A549 (cell line): ENCODE results near the gene IFT57. TPM values are rescaled to one million over a fixed set of nuclear protein-coding genes. Genes with fewer than 3 reads are reported as not detected.

Experiments
- ATAC-seq, 2 experiments: fragments of 200-7000 bp in 1 of 2; fragments of >200 bp in 1 of 2; cut with Nextera tagmentation in 1 of 2; cut with Tn5 transposase in 1 of 2; 3 replicates each; pipeline versions ENCODE4 v1.8.0 to v1.9.1; 2018 to 2020; ENCODE audit warnings: mild to moderate bottlenecking in 1 of 2, moderate library complexity in 1 of 2
- CTCF ChIA-PET: fragments of 300-600 bp; sonication (Branson Sonifier 250); formaldehyde crosslinking; extraction: SDS; loops from one replicate; lab custom pipeline; 2021; ENCODE audit warnings: antibody characterized with exemption, inconsistent platforms; lab: Yijun Ruan, JAX
- POLR2A ChIA-PET: fragments of 350-600 bp; formaldehyde crosslinking; extraction: SDS; loops from one replicate; lab custom pipeline; 2021; ENCODE audit warnings: antibody characterized with exemption, inconsistent platforms; lab: Yijun Ruan, JAX
- DNase-seq, 2 experiments: peaks; one replicate each; pipeline versions ENCODE4 v3.0.0 to v3.0.0-alpha.2; 2011 to 2016; ENCODE audit warnings: low read depth in 1 of 2, low spot score in 1 of 2
- FAIRE-seq: peaks from 2 replicates; lab custom pipeline; 2011; peaks lifted over from hg19 to GRCh38; lab: Jason Lieb, UNC
- H3K27ac ChIP-seq, 2 experiments: fragments of >200 bp; sonication (Bioruptor Twin); formaldehyde crosslinking; 3 replicates each; pipeline ENCODE4 v1.5.1; 2016 to 2017
- H3K4me1 ChIP-seq: fragments of >200 bp; sonication (Bioruptor Twin); formaldehyde crosslinking; 3 replicates; pipeline ENCODE4 v1.6.1; 2016
- H3K4me2 ChIP-seq: fragments of >200 bp; sonication (Bioruptor Twin); formaldehyde crosslinking; 3 replicates; pipeline ENCODE4 v1.6.1; 2016
- H3K4me3 ChIP-seq: fragments of >200 bp; sonication (Bioruptor Twin); formaldehyde crosslinking; 3 replicates; pipeline ENCODE4 v1.5.1; 2016
- H3K9me3 ChIP-seq: fragments of >200 bp; sonication (Bioruptor Twin); formaldehyde crosslinking; 3 replicates; pipeline ENCODE4 v1.6.1; 2016
- BCL3 ChIP-seq: fragments of >200 bp; sonication (Bioruptor Twin); formaldehyde crosslinking; IDR thresholded peaks from 3 replicates; pipeline ENCODE4 v1.6.1; 2016
- BHLHE40 ChIP-seq: IDR thresholded peaks from 2 replicates; pipeline ENCODE4 v1.6.1; 2012; ENCODE audit warnings: low read depth, low read length, inconsistent platforms
- CBX8 ChIP-seq: fragments of 200-600 bp; sonication (generic); IDR thresholded peaks from 2 replicates; pipeline ENCODE4 v1.6.1; 2016
- CHD2 ChIP-seq: fragments of 150-350 bp; IDR thresholded peaks from 2 replicates; pipeline ENCODE4 v1.6.1; 2014; ENCODE audit warnings: low read length; ENCODE audit not compliant: partially characterized antibody
- EP300 ChIP-seq, 2 experiments: fragments of >200 bp; sonication (Bioruptor Twin); formaldehyde crosslinking; IDR thresholded peaks; 2 replicates in 1 of 2; 3 replicates in 1 of 2; pipeline ENCODE4 v1.6.1; 2016 to 2017
- FOSL2 ChIP-seq, 2 experiments: fragments of 450-650 bp in 1 of 2; fragments of >200 bp in 1 of 2; sonication (Bioruptor Twin) in 1 of 2; formaldehyde crosslinking; IDR thresholded peaks; 2 replicates each; pipeline versions ENCODE4 v1.5.0 to v1.6.1; 2016 to 2020; ENCODE audit warnings: mild to moderate bottlenecking in 1 of 2, moderate library complexity in 1 of 2
- HDAC2 ChIP-seq: fragments of 200-600 bp; sonication (generic); IDR thresholded peaks from 2 replicates; pipeline ENCODE4 v1.6.1; 2016
- HES2 ChIP-seq: fragments of >200 bp; sonication (Bioruptor Twin); formaldehyde crosslinking; IDR thresholded peaks from 2 replicates; pipeline ENCODE4 v1.6.1; 2016
- HOXA7 ChIP-seq: fragments of 250-450 bp; sonication (Bioruptor Pico); IDR thresholded peaks from 2 replicates; pipeline ENCODE4 v1.5.0; 2020; ENCODE audit warnings: mild to moderate bottlenecking, moderate library complexity
- KDM1A ChIP-seq: fragments of 200-600 bp; sonication (generic); IDR thresholded peaks from 2 replicates; pipeline ENCODE4 v1.6.1; 2016; ENCODE audit warnings: low read depth, mild to moderate bottlenecking
- KDM5A ChIP-seq: fragments of 200-600 bp; sonication (generic); IDR thresholded peaks from 2 replicates; pipeline ENCODE4 v1.6.1; 2016; ENCODE audit warnings: antibody characterized with exemption, mild to moderate bottlenecking
- MAFK ChIP-seq: fragments of 450-650 bp; IDR thresholded peaks from 2 replicates; pipeline ENCODE4 v1.6.1; 2014; ENCODE audit not compliant: partially characterized antibody
- MAZ ChIP-seq: fragments of 150-350 bp; IDR thresholded peaks from 2 replicates; pipeline ENCODE4 v1.6.1; 2014; ENCODE audit warnings: antibody characterized with exemption, low read depth, low read length, borderline replicate concordance
- MYC ChIP-seq: IDR thresholded peaks from 2 replicates; pipeline ENCODE4 v1.6.1; 2012; ENCODE audit warnings: mild to moderate bottlenecking, inconsistent platforms, low read length, improper control_type of control experiment, borderline replicate concordance
- NFE2L2 ChIP-seq: fragments of 150-350 bp; conservative IDR thresholded peaks from 2 replicates; pipeline ENCODE4 v1.6.1; 2014; ENCODE audit warnings: low read length
- PBX3 ChIP-seq: IDR thresholded peaks from 2 replicates; pipeline ENCODE4 v1.6.1; 2012
- POLR2A ChIP-seq: IDR thresholded peaks from 2 replicates; pipeline ENCODE4 v1.6.1; 2012; ENCODE audit warnings: mild to moderate bottlenecking, low read length
- POLR2AphosphoS2 ChIP-seq: conservative IDR thresholded peaks from 2 replicates; pipeline ENCODE4 v1.6.1; 2012; ENCODE audit warnings: low read length, improper control_type of control experiment, inconsistent platforms
- RAD21 ChIP-seq, 2 experiments: fragments of >200 bp in 1 of 2; sonication (Bioruptor Twin) in 1 of 2; formaldehyde crosslinking in 1 of 2; IDR thresholded peaks in 1 of 2; conservative IDR thresholded peaks in 1 of 2; 2 replicates in 1 of 2; 3 replicates in 1 of 2; pipeline ENCODE4 v1.6.1; 2012 to 2018; ENCODE audit warnings: inconsistent platforms in 1 of 2
- RCOR1 ChIP-seq: fragments of 150-350 bp; IDR thresholded peaks from 2 replicates; pipeline ENCODE4 v1.6.1; 2014; ENCODE audit warnings: antibody characterized with exemption, low read length, low read depth
- RFX5 ChIP-seq: fragments of 450-650 bp; IDR thresholded peaks from 2 replicates; pipeline ENCODE4 v1.7.1; 2014; ENCODE audit warnings: antibody characterized with exemption, mild to moderate bottlenecking, moderate library complexity
- SMC3 ChIP-seq: fragments of >200 bp; sonication (Bioruptor Twin); formaldehyde crosslinking; IDR thresholded peaks from 3 replicates; pipeline ENCODE4 v1.6.1; 2018; ENCODE audit warnings: inconsistent platforms
- TFCP2L1 ChIP-seq: fragments of 250-450 bp; sonication (Bioruptor Pico); IDR thresholded peaks from 2 replicates; pipeline ENCODE4 v1.5.0; 2021; ENCODE audit warnings: mild to moderate bottlenecking
- ZC3H11A ChIP-seq: fragments of 450-650 bp; IDR thresholded peaks from 2 replicates; pipeline ENCODE4 v1.6.1; 2014; ENCODE audit warnings: antibody characterized with exemption, mild to moderate bottlenecking
- ZSCAN20 ChIP-seq: fragments of 250-450 bp; sonication (Bioruptor Pico); IDR thresholded peaks from 2 replicates; pipeline ENCODE4 v1.8.0; 2022; ENCODE audit warnings: mild to moderate bottlenecking, moderate library complexity
- WGBS: methylation state at CpG from one replicate; pipeline ENCODE4 v1.1.6; 2017; ENCODE audit errors: missing lambda C conversion rate; 5-methylcytosine and 5-hydroxymethylcytosine counted together
- polyA plus RNA-seq, 4 experiments: library from polyadenylated mRNA; depleted of rRNA in 3 of 4; stranded (reverse); fragments of >200 nt; fragmentation: RNase III in 1 of 4; extraction: RNeasy Plus Mini Kit Qiagen cat#74134 plus additional on column Dnase treatment in 1 of 4; gene quantifications; 2 replicates in 3 of 4; 3 replicates in 1 of 4; pipeline ENCODE4 v1.2.3, GENCODE V29; 2011 to 2017
- TF ChIP-seq, protein P1 (sequence below): IDR thresholded peaks from 2 replicates; pipeline ENCODE4 v1.6.1; 2012
- TF ChIP-seq, protein P2 (sequence below): IDR thresholded peaks from 2 replicates; pipeline ENCODE4 v1.6.1; 2012; ENCODE audit warnings: low read depth, borderline replicate concordance
- TF ChIP-seq, protein P3 (sequence below): fragments of 200-600 bp; sonication (generic); IDR thresholded peaks from 2 replicates; pipeline ENCODE4 v1.6.1; 2016; ENCODE audit warnings: antibody characterized with exemption, mild to moderate bottlenecking, moderate library complexity

IFT57 gene
- polyA plus RNA-seq, 2 of the 4 experiments (the other 2 are of a cell fraction) = 39.1 to 59.2 TPM

GRCh38 chr3:108113975-108114374 lies 108.2 kb downstream of the IFT57 start:
- FAIRE-seq = no peak
- POLR2A ChIA-PET = no interaction called here
- 77% methylated on average over 14 of the region's 15 CpGs for WGBS

DNA sequence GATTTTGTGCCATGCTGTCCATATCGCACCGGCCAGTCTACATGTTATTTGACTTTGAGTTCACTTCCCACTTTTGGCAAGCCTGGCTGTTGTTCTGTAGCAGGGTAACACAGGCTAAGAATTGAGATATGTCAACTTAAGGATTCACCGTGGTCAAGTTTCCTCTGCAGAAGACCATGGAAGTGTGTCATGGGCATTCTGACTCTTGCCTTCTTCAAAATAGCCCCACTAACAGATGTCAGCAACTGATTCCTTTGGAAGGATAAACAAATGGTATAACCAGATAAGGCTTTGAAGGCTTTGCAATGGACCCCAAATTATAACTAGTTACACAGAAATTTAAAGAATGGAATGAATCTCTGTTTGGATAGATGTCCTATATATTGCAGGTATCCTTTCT lies 111.3 kb downstream of the IFT57 start:
- no peak overlapping the region for H3K27ac ChIP-seq
- DNase-seq = no peak
- no peak for ATAC-seq
- no peak for FAIRE-seq
- ChIA-PET POLR2A (no interaction called here), CTCF (no interaction called here)
- no peak overlapping the region for H3K4me2 ChIP-seq
- no peaks in the 10 kb centered on the region for H3K9me3 ChIP-seq
- TF ChIP-seq, protein P1, sequence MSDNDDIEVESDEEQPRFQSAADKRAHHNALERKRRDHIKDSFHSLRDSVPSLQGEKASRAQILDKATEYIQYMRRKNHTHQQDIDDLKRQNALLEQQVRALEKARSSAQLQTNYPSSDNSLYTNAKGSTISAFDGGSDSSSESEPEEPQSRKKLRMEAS = no peak
- TF ChIP-seq KDM1A (no peak), HOXA7 (CRISPR knock-in tag) (no peak), PBX3 (no peak), POLR2A (no peak), HES2 (no peak), RAD21 (conservative IDR thresholded peaks at IDR 0.05 in 1 of 2, IDR thresholded peaks at IDR 0.05 in 1 of 2) (no peak), BCL3 (no peak), RFX5 (no peak), TFCP2L1 (CRISPR knock-in tag) (no peak), POLR2AphosphoS2 (no peak), KDM5A (no peak), MYC (no peak), FOSL2 (IDR thresholded peaks at IDR 0.05) (no peak), FOSL2 (CRISPR knock-in tag; IDR thresholded peaks at IDR 0.05) (no peak), CHD2 (no peak), MAFK (no peak), CBX8 (no peak), EP300 (IDR thresholded peaks at IDR 0.05) (no peak), MAZ (no peak)
- TF ChIP-seq, protein P2, sequence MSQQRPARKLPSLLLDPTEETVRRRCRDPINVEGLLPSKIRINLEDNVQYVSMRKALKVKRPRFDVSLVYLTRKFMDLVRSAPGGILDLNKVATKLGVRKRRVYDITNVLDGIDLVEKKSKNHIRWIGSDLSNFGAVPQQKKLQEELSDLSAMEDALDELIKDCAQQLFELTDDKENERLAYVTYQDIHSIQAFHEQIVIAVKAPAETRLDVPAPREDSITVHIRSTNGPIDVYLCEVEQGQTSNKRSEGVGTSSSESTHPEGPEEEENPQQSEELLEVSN = no peak
- no peaks in the 10 kb centered on the region for H3K4me1 ChIP-seq
- no peak overlapping the region for H3K4me3 ChIP-seq
- 92% methylated on average over 3 of the region's 3 CpGs for WGBS

More at GRCh38 chr3:108113975-108114374, 108.2 kb downstream of the IFT57 start:
- CTCF ChIA-PET = no interaction called here
- ATAC-seq (no peak), DNase-seq (no peak)
- TF ChIP-seq HES2 (no peak), ZSCAN20 (CRISPR knock-in tag) (no peak), RCOR1 (no peak), ZC3H11A (no peak), HDAC2 (no peak), TFCP2L1 (CRISPR knock-in tag) (no peak), SMC3 (no peak), BHLHE40 (no peak), NFE2L2 (no peak)
- TF ChIP-seq, protein P3, sequence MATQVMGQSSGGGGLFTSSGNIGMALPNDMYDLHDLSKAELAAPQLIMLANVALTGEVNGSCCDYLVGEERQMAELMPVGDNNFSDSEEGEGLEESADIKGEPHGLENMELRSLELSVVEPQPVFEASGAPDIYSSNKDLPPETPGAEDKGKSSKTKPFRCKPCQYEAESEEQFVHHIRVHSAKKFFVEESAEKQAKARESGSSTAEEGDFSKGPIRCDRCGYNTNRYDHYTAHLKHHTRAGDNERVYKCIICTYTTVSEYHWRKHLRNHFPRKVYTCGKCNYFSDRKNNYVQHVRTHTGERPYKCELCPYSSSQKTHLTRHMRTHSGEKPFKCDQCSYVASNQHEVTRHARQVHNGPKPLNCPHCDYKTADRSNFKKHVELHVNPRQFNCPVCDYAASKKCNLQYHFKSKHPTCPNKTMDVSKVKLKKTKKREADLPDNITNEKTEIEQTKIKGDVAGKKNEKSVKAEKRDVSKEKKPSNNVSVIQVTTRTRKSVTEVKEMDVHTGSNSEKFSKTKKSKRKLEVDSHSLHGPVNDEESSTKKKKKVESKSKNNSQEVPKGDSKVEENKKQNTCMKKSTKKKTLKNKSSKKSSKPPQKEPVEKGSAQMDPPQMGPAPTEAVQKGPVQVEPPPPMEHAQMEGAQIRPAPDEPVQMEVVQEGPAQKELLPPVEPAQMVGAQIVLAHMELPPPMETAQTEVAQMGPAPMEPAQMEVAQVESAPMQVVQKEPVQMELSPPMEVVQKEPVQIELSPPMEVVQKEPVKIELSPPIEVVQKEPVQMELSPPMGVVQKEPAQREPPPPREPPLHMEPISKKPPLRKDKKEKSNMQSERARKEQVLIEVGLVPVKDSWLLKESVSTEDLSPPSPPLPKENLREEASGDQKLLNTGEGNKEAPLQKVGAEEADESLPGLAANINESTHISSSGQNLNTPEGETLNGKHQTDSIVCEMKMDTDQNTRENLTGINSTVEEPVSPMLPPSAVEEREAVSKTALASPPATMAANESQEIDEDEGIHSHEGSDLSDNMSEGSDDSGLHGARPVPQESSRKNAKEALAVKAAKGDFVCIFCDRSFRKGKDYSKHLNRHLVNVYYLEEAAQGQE = no peak
- Histone ChIP-seq H3K27ac (no peak overlapping the region), H3K4me2 (no peak overlapping the region), H3K4me1 (no peaks in the 10 kb centered on the region), H3K4me3 (no peak overlapping the region), H3K9me3 (no peaks in the 10 kb centered on the region)
